Measurements from ENCODE around the gene HS3ST5.
"Not testable (repeated sequence)": the region's sequence is repeated elsewhere in the genome, so short reads cannot be mapped to it uniquely, and the experiment has no call there.

The HS3ST5 gene

GRCh38 chr6:114181664-114182063 lies 161.2 kb downstream of the HS3ST5 start:
- DNase-seq: no peak

DNA sequence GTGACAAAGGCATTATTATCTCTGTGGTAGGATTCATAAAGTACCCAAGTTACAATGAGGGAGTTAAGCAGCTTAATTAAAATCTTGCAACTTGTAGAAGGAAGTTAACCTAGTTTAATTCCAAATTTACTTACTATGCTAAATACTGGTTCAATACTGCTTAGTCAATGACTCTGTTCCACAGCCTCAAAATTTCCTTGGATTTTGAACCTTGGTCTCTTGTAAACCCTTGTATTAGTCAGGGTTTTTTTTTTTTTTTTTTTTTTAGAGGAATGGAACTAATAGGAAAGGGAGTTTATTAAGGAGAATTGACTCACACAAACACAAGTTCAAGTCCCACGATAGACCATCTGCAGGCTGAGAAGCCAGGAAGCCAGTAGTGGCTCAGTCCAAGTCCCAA lies 163.4 kb downstream of the HS3ST5 start:
- DNase-seq: no peak

DNA sequence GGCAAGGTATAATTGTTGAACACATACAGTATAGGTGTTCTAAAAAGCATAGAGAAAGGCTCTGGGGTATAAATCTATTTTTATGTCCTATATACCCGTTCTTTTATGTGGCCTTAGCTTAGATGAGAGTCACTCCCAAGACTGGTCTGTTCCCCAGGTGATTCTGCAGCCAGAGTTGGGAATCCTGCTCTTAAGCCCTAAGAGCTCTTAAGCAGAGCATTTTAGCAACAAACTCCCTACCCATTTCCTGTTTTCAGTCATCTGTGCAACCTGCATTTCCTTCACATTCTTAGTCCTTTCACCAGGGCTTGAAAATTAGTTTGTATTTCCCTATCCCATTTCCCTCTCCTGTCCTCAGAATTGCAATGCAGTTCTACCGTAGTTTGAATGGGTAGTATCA lies 166.1 kb downstream of the HS3ST5 start:
- DNase-seq: no peak

DNA sequence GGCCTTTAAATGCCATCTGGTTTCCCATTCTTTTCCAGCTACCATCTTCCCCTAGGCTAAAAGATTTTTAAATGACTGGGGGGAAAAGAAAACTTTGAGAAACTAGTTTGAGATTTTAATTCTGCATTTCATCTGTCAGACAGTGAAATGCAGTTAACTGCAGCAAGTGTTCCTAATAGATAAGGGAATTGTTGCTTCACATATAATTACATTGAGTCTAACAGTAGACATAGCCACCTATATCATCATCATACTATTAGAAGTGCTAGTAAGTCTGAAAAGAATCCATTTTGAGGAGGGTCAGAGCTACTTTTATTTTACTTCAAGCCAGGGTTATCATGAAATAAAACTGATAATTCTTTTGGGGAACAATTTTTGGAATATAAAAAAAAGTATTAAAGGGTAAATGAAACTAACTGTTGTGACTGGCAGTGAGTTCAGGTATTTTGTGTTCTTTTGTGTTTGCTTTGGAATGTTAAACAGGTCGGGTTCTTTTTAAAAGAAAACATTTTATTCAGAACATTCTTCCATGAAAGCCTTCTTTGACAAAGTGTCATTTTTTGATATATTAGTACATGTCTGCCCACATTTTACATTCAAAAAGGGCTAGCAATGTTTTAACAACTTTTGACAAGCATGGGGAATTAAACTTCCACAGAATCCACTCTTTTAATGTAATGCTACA lies 170.1 kb downstream of the HS3ST5 start:
- no peak for DNase-seq

GRCh38 chr6:114171473-114171872 lies 171.3 kb downstream of the HS3ST5 start:
- DNase-seq: no peak

DNA sequence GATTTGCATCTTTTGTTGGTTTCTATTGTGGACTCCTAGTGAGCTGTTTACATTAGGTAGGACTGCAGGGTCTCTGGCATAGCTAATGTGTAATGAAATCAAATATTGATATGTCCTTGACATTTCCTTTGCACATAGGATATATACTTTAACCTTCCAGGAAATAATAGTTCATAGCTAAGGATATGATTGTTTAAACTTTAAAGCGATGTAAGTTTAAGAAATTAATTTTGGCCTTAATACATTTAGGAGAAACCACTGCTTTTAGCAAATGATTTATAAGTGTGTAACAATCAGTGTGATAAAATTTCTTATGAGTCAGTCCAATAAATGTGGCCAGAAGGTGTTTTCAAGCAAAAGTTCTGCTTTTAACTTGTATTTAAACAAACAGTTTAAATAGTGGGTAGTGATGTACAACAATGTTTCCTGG lies 171.8 kb downstream of the HS3ST5 start:
- DNase-seq: no peak

GRCh38 chr6:114170372-114170771 lies 172.5 kb downstream of the HS3ST5 start:
- DNase-seq: no peak

DNA sequence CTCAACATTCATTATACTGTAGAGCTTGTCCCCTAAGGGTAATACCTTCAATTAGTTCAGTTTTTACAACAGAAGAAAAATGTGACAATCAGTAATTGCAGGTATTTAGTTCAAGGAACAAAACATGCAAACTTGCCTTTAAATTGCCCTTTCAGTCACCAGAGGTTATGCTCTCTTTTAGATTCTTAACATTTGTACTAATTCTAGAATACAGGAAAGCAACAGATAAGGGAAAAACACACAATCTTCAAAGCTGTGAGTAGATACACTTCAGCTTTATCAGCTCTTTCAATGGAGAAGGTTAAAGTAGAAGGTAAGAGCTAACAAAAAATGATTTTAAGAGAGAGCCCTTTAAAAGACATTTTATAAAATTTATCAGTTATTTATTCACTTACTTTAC lies 173.1 kb downstream of the HS3ST5 start:
- DNase-seq: no peak

GRCh38 chr6:114167583-114168576 lies 174.9 kb downstream of the HS3ST5 start:
- no peak for DNase-seq

- no peak for DNase-seq
These were observed 178.6 kb downstream of the HS3ST5 start for GRCh38 chr6:114164207-114164606.

- DNase-seq: no peak
These were observed 180.0 kb downstream of the HS3ST5 start for GRCh38 chr6:114162691-114163347.

GRCh38 chr6:114160881-114161280 lies 181.9 kb downstream of the HS3ST5 start:
- no peak for DNase-seq

DNA sequence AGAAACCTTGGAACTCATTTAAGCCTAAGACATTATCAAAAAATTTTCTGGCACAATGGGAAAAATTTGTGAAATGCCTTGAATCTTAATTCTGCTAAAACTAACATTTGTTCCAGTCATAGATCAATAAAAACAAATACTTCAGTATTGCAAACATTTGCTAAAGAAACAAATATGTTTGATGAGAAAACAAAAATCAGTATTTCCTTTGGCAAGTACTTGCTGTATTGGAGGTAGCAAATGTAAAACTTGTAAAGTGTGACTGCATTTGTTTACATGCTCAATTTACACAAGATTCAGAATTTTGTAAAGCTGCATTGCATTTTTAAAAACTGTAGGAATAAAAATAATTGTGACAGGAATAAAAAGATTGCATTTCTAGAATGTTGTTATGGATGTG lies 183.1 kb downstream of the HS3ST5 start:
- DNase-seq: no peak

GRCh38 chr6:114158838-114159694 lies 183.8 kb downstream of the HS3ST5 start:
- DNase-seq: no peak

GRCh38 chr6:114158411-114158810 lies 184.4 kb downstream of the HS3ST5 start:
- no peak for DNase-seq

DNA sequence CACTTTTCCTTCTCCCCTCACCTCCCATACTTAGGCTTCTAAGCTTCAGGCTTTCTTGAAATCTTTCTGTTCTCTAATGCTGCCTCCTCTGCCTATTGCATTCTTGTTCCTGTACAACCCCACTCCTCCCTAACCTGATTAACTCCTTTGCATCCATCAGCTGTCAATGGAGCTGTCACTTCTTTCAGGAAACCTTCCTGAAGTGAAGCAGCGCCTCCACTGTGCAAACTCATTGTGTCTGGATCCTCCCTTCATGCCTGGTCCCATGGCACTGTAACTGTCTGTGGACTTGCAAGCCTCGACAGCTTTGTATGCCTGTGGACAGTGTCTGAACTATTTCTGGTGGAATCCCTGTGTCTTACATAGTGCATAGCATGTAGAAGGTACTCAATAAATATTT lies 185.0 kb downstream of the HS3ST5 start:
- no peak for DNase-seq

GRCh38 chr6:114155763-114156162 lies 187.1 kb downstream of the HS3ST5 start:
- no peak for DNase-seq

GRCh38 chr6:114154812-114155211 lies 188.0 kb downstream of the HS3ST5 start:
- DNase-seq: no peak

DNA sequence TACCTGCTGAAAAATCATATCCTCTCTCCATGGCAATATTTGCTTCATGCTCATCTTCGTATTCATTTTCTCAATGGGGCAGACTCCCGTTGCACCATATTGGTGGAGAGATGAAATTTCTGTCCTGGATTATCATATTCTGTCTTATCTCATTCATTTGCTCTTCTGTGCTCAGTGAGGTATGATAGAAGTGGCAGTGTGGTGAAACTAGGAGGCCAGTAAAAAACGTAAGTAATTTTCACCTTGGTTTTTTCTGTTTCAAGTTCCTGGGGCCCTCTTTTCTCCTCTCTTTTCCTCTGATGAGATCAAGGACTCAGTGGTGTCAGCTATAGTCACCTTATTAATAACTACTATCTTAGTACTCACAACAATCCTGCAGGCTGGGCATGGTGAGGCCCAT lies 189.4 kb downstream of the HS3ST5 start:
- no peak for DNase-seq

DNA sequence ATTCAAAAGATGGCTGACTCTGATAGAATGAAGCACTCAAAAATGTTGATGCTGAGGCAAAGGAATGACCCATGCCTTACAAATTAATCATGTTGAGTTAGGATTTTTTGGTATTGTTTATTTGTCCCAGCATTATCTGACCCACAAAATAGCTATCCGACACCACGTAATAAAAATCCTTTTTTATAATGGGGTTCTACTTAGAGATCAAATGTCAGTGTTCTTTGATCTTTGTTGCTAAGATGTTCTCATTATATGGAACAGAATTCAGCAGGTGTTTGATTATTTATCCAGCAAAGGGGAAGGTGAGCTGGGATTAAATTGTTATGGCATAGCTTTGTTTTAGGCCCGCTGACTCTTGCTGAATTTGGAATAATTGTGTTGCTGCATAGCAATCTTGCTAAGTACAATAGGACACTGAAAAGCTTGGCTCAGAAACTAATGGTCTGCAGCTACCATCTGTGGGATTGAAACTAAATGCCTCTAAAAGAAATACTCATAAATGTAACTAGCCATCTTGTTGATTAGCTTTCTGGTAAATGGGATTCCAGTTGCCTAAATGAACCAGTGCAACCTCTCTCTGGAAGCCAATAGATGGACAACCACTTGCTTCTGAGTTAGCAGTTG lies 191.6 kb downstream of the HS3ST5 start:
- no peak for DNase-seq

GRCh38 chr6:114149182-114149581 lies 193.6 kb downstream of the HS3ST5 start:
- not testable (repeated sequence) for DNase-seq

All from CD4-positive, alpha-beta T cell treated with Interleukin-4 for 1 hour (primary cell).